AG20443 (cell line): ENCODE data around the gene SORBS2.

ENCODE experiments used
- DNase-seq: peaks from one replicate; pipeline ENCODE4 v3.0.0; 2012; ENCODE audit warnings: low spot score, mixed read lengths

The SORBS2 gene

GRCh38 chr4:185638548-185639301 lies 173.3 kb downstream of the SORBS2 start:
- DNase-seq: peak; percentile 20

- no peak for DNase-seq
Observed at GRCh38 chr4:185638093-185638492, 173.9 kb downstream of the SORBS2 start.

GRCh38 chr4:185637163-185637875 lies 174.7 kb downstream of the SORBS2 start:
- no peak for DNase-seq

DNA sequence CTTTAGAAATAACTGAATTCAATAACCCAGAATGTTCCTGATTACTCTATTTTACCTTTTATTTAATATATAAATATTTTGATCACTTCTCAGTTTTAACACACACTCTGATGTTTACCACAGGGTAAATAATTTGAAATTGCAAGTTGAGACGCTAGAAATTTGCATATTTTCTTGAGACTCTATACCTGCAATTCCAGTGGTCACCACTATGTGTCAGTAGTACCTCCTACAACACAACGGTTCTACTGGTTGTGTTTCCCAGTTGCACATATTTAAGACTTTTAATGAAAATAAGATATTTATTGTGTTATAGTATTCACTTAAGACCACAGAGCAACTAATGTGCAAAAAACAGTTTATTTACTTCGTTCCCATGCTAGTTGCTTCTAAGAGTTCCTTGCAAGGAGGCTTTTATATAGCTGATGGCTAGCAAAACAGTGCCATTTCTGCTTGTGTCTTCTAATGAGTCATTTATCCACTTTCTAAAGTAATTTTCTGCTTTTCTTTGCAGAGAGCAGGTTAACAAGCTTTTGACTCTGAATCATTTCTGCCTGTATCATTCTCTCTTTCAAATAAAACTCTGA lies 177.8 kb downstream of the SORBS2 start:
- DNase-seq: no peak

GRCh38 chr4:185626798-185627197 lies 185.2 kb downstream of the SORBS2 start:
- DNase-seq: no peak

GRCh38 chr4:185625503-185625902 lies 186.5 kb downstream of the SORBS2 start:
- no peak for DNase-seq

- no peak for DNase-seq
Observed at GRCh38 chr4:185624259-185624589, 187.8 kb downstream of the SORBS2 start.

- no peak for DNase-seq
Observed at GRCh38 chr4:185623444-185624258, 188.3 kb downstream of the SORBS2 start.

DNA sequence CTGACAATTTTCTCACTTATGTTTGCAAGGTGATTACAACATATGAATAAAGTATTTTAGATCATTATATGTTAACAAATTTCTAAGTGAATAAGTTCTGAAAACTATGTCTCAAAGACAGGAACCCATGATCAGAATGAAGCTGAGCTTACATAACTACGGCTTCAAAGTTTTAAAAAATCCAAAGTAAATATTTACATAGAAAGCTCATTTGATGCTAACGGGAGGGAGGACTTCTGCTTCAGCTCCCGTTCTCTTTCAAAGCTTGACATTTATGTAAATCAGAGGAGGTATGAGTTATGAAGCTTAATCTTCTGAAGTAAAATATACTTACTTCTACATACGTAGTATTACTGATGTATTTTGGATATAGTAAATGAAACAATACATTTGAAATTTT lies 203.8 kb downstream of the SORBS2 start:
- DNase-seq: no peak

DNA sequence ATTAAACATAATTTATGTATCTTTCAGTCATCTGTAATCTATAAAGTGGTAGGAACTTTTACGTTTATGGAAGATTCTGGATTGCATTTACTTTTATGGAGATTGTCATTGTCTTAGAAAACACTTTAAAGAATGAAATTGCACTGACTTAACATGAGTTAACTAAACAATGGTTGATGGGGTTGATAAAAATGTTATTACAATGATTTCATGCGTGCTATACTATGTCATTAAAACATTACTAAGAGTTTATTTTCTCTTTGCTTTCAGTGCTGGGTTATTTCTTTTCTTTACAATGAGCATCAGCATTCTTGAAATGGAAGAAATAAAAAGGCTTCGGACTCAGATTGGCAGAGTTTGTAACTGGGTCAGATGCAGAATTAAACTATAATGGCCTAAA lies 209.6 kb downstream of the SORBS2 start:
- DNase-seq: no peak

DNA sequence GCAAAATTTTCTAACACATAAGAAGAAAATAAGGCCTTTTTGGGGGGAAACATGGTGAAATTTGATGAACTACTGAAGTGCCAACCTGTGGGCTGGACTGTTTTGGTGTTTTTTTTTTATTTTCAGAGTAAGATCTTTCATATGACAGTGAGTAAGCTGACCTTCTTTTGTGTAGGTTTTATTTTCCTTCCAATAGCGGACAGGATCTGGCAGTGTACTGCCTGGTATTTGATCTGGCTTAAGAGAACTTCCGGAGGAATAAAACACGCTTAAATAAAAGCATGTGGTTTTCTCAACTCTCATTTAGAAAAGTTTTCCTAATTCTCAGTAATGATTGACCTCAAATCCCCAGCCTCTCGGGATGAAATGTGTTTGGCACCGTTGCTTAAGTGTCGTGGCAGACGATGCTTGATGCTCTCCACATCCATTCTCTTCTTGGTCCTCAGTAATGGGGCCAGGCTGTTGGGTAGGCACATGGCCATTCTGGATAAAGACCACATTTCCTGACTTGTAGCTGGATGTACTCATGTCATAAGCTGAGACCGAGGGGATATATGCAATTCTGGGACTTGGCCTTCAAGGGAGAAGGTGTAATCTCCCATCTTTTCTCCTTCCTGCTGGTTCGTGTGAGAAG lies 211.1 kb downstream of the SORBS2 start:
- no peak for DNase-seq

DNA sequence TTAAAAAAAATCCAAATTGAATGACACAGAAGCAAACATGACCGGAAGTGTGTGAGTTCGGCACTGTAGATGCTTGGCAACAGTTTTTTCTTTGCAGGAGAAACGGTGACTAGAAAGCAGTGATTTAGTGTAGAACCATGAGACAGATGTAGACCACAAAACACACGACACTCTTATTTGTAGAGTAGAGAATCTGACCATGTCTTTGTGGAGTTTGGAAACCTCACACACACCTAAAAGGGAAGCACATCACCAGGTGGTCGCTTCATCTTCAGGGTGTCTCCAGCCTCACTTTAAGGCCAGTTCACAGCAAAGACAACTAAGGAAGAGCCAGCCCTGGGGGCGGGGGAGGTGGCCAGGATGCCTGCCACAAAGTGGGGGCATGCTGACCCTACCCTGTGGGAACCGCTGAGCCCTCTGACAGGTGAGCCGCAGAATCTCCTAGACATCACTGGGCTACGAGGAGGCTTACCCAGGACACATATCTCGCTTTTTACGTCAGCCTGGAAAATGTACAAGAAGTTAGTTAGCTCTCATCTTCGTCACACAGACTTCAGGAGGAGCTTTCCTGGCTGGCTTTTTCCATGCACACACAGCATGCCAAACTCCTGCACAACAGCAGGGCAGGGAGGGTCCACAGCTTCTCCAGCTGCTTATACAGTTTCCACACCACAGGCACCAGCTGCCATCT lies 212.3 kb downstream of the SORBS2 start:
- no peak for DNase-seq

DNA sequence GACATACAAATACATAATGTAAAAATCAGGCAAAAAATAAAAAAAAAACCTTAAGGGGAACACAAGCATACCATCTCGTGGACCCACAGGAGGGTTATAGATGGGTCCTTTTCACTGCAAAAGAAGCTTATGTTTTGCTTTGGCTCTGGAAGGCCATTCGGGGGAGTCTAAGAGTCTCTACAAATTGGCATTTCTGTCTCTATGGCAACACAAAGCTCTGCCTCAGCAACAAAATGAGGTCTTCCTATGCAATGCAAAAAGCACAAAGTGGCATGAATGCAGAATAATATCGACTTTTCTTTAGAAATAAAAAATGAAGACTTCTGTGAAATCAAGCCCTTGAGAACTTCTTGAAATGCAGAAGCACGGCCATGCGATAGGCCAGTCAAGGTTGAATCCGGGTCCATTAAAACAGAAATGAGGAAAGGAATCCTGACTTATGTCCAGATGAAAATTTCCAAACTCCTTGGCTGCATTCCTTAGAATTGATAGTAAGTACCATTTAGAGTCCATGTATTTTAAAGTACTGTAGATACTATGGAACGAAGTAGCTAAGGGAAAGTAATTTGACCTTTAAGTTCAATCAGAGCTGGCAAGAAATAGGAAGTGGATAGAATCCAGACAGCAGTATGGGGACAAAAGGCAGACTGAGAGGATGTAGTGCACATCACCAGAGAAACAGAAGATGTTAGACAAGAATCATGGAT lies 213.0 kb downstream of the SORBS2 start:
- DNase-seq: no peak

- peak; percentile 81 for DNase-seq
Observed at GRCh38 chr4:185597532-185598188, 214.3 kb downstream of the SORBS2 start.

- no peak for DNase-seq
Observed at GRCh38 chr4:185592845-185593488, 219.0 kb downstream of the SORBS2 start.

DNA sequence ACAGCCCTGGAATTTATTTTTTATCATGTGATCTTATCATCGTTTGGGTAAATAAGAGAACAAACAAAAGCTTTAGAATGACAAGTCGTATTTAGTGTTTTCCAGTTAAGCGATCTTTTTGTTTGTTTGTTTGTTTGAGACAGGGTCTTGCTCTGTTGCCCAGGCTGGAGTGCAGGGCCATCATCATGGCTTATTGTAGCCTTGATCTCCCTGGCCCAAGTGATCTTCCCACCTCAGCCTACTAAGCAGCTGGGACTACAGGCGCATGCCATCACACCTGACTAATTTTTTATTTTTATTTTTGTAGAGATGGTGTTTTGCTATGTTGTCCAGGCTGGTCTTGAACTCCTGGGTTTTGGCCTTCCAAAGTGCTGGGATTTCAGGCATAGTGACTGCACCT lies 219.6 kb downstream of the SORBS2 start:
- DNase-seq: no peak

DNA sequence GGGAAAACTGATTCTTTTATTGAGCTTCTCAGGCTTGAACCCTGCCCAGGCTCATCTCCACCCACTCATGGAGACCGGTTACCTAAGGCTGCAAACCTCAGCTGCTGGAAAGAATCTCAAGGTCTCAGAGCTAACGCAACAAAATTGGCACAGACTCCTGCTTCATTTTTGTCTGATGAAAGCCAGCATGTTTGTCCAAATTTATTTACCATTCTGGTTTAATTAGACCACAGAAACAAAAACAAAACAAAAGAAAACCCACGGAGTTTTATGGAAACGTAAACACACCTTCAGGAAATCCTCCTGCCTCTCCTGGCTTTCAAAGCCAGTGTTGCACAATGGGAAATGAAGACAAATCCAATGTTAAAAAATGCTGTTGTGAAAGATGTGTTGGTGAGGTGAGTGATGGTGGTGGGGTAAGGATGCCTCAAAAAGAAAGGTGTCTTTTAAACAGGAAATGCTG lies 220.3 kb downstream of the SORBS2 start:
- peak; percentile 21 for DNase-seq

DNA sequence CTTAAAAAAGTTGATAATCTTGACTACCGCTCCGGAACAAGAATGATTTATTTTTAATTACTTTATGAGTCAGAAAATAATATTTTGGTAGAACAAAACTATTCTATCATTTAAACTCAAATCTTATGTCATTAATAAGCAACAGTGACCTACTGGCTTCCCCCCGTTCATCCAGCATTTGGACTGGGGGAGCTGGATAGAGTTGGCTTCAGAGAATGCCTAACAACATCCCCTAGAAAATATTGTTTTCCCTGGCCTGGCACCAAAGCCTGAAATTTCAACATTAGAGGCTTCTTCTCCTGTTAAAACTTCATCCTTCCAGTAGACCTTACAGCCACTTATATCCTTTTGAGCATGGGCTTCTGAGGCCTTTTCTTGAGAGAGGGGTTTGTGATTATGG lies 221.0 kb downstream of the SORBS2 start:
- no peak for DNase-seq

DNA sequence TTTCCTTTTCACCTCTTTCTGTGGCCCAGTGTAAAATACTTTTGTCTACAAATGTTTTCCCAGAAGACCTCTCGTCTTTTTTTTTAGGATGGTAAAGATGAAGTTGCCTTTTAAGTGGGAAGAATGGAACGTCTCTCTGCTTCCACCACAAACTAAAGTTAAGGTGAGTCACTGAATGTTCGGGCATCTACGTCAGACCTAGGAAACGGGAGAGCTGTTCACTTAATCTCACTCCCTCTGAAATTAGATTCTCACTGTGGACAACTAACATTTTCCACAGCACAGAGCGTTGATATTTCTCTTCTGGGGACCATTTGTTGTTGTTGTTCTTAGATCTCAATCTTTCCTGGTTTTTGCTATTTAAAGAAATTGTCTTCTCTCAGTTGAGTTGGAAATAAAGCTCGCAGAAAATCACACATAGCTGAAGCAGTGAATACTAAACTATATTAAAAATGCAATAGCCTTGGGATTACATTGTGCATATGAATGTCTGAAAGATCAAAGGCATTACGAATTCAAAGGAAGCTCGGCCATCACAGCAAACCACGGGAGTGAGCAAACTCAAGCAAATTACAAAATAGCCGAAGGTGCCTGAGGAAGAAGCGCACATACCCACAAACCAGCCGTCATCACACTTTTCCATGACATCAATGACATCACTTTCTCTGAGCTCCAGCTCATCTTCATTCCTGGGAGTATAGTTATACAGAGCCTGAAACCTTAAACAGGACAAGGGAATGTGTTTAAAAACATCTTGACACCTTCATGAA lies 222.7 kb downstream of the SORBS2 start:
- DNase-seq: no peak
